WI38 (cell line): ENCODE measurements around the gene IL1A.

Experiments used
- H3K4me3 ChIP-seq: 2 replicates; pipeline ENCODE4 v1.5.1; 2011; ENCODE audit warnings: low read depth, mild to moderate bottlenecking, control low read depth, low read length
- CTCF ChIP-seq: IDR thresholded peaks from 2 replicates; pipeline ENCODE4 v1.5.1; 2012; ENCODE audit warnings: low read depth, mild to moderate bottlenecking, control low read depth, low read length

Gene IL1A

GRCh38 chr2:112750560-112750843, 33.8 kb downstream of the IL1A start:
- no peak for TF ChIP-seq CTCF

GRCh38 chr2:112749755-112750559, 34.3 kb downstream of the IL1A start:
- H3K4me3 ChIP-seq = no peak overlapping the region
- TF ChIP-seq CTCF = peak; percentile 97

More at GRCh38 chr2:112750560-112750843, 33.8 kb downstream of the IL1A start:
- H3K4me3 ChIP-seq = no peak overlapping the region

GRCh38 chr2:112740527-112740926, 43.8 kb downstream of the IL1A start:
- H3K4me3 ChIP-seq = no peak overlapping the region
- no peak for TF ChIP-seq CTCF

- TF ChIP-seq CTCF = no peak
- H3K4me3 ChIP-seq = no peak overlapping the region
Observed at GRCh38 chr2:112737542-112738232, 46.6 kb downstream of the IL1A start.

- no peak for TF ChIP-seq CTCF
Observed at GRCh38 chr2:112733871-112734270, 50.4 kb downstream of the IL1A start.

GRCh38 chr2:112733456-112733855, 50.8 kb downstream of the IL1A start:
- TF ChIP-seq CTCF = no peak
- H3K4me3 ChIP-seq = no peak overlapping the region

More at GRCh38 chr2:112733871-112734270, 50.4 kb downstream of the IL1A start:
- H3K4me3 ChIP-seq = no peak overlapping the region

GRCh38 chr2:112731479-112731878, 52.8 kb downstream of the IL1A start:
- H3K4me3 ChIP-seq = no peak overlapping the region
- no peak for TF ChIP-seq CTCF
